Kidney epithelial cell (primary cell): ENCODE data around the gene PRDX6. TPM values are rescaled to one million over a fixed set of nuclear protein-coding genes. Genes with fewer than 3 reads are reported as not detected.

Experiments
- DNase-seq: peaks from one replicate; pipeline ENCODE4 v3.0.0-alpha.2; 2010; ENCODE audit warnings: low read depth
- H3K27me3 ChIP-seq: 2 replicates; pipeline ENCODE4 v1.6.0; 2011; ENCODE audit warnings: low read length; ENCODE audit not compliant: control insufficient read depth, insufficient read depth
- H3K36me3 ChIP-seq: 2 replicates; pipeline ENCODE4 v1.5.1; 2011; ENCODE audit warnings: low read length; ENCODE audit not compliant: control insufficient read depth, insufficient read depth
- H3K4me3 ChIP-seq: 2 replicates; pipeline ENCODE4 v1.5.1; 2011; ENCODE audit warnings: low read depth, mild to moderate bottlenecking, control low read depth, low read length
- CTCF ChIP-seq: IDR thresholded peaks from 2 replicates; pipeline ENCODE4 v1.5.1; 2011; ENCODE audit warnings: mild to moderate bottlenecking, moderate library complexity, low read length, control low read depth, inconsistent platforms; ENCODE audit not compliant: insufficient read depth, poor library complexity, severe bottlenecking
- total RNA-seq: library from RNA; depleted of rRNA; stranded (reverse); fragments of >200 nt; gene quantifications from 2 replicates; pipeline ENCODE4 v1.2.3, GENCODE V29; 2015

Gene PRDX6
- total RNA-seq, 1 donor from 2014 or later: 187 TPM

- DNase-seq: no peak
- Histone ChIP-seq H3K4me3 (no peak overlapping the region), H3K36me3 (no peaks in the 10 kb centered on the region), H3K27me3 (no peaks in the 10 kb centered on the region)
- no peak for TF ChIP-seq CTCF
Observed at GRCh38 chr1:173445656-173446055, 31.5 kb upstream of the PRDX6 start.

GRCh38 chr1:173447224-173447623 is 29.9 kb upstream of the PRDX6 start:
- no peak for TF ChIP-seq CTCF
- Histone ChIP-seq H3K36me3 (no peaks in the 10 kb centered on the region), H3K4me3 (no peak overlapping the region), H3K27me3 (no peaks in the 10 kb centered on the region)
- no peak for DNase-seq

DNA sequence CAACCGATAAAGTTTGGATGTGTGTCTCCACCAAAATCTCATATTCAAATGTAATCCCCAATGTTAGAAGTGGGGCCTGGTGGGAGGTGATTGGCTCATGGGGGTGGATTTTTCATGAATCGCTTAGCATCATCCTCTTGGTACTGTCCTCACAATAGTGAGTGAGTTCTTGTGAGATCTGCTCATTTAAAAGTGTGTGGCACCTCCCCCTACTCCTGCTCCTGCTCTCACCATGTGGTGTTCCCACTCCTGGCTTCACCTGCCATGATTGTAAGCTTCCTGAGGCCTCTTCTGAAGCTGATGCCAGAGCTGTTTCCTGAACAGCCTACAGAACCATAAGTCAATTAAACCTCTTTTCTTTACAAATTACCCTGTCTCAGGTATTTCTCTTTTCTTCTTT is 28.2 kb upstream of the PRDX6 start:
- H3K36me3 ChIP-seq: no peaks in the 10 kb centered on the region
- H3K4me3 ChIP-seq: no peak overlapping the region
- DNase-seq: no peak
- H3K27me3 ChIP-seq: no peaks in the 10 kb centered on the region
- no peak for TF ChIP-seq CTCF

GRCh38 chr1:173451981-173452380 is 25.2 kb upstream of the PRDX6 start:
- no peak for TF ChIP-seq CTCF
- H3K27me3 ChIP-seq: no peaks in the 10 kb centered on the region
- DNase-seq: no peak
- H3K4me3 ChIP-seq: no peak overlapping the region
- no peaks in the 10 kb centered on the region for H3K36me3 ChIP-seq

DNA sequence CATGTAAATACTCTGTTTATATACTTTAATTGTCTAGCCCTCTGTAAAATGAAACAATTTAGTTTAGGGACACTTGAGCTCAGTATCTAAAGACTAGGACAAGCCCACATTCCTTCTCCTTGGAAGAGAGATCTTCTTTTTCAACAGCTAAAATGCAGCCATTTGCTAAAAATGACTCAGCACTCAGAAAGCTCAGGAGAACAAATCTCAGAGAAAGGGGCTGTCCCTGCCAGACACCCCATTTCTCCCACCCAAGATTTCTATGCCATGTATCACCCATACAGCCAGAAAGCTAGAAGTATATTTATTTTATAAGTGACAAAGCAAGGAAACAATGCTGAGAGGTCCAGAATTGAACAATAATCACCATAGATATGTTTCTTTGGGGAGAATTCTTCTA is 23.2 kb upstream of the PRDX6 start:
- Histone ChIP-seq H3K36me3 (no peaks in the 10 kb centered on the region), H3K27me3 (no peaks in the 10 kb centered on the region), H3K4me3 (no peak overlapping the region)
- DNase-seq: no peak
- TF ChIP-seq CTCF: no peak

- no peak for TF ChIP-seq CTCF
- no peaks in the 10 kb centered on the region for H3K27me3 ChIP-seq
- no peaks in the 10 kb centered on the region for H3K36me3 ChIP-seq
- no peak for DNase-seq
- H3K4me3 ChIP-seq: no peak overlapping the region
Observed at GRCh38 chr1:173454966-173455524, 22.1 kb upstream of the PRDX6 start.
